Measurements from ENCODE around the gene ARMC7. TPM values are rescaled to one million over a fixed set of nuclear protein-coding genes. Genes with fewer than 3 reads are reported as not detected.

The ARMC7 gene
- total RNA-seq, 1 experiment from 2014 or later, result 48.7 TPM

DNA sequence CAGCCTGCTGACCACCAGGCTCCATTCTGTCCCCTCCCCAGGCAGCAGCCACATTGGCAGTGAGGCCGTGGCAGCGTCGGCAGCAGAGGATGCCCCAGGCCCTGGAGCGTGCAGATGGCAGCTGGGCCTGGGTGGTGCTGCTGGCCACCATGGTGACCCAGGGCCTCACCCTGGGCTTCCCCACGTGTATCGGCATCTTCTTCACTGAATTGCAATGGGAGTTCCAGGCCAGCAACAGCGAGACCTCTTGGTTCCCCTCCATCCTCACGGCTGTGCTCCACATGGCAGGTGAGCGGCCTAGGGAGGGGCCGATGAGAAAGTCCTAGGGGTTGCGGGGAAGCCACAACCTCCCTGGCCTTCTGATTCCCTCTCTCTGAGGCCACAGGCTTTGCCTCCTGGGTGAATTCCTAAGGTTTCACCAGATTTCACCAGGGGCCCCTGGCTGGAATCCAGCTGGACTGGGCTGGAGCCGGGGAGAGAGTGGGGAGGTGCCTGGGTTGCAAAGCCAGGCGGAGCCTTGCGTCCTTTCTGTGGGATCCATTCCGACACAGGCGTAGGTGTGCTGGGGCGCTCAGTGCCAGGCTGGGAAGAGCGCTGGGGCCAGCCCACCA, 16.1 kb upstream of the ARMC7 start:
- H3K4me1 ChIP-seq (ENCODE audit: control insufficient read depth, insufficient read depth, low read length), result peaks cover 60% of the 10 kb centered on the region
- TF ChIP-seq POLR2AphosphoS5 (IDR thresholded peaks at IDR 0.05; ENCODE audit: low read depth, low read length) (no peak), SIN3A (IDR thresholded peaks at IDR 0.05; ENCODE audit: borderline replicate concordance, insufficient read depth, low read depth, low read length) (no peak), TCF7L2 (IDR thresholded peaks at IDR 0.05; ENCODE audit: low read depth, low read length) (no peak)
- TF ChIP-seq, protein P1, sequence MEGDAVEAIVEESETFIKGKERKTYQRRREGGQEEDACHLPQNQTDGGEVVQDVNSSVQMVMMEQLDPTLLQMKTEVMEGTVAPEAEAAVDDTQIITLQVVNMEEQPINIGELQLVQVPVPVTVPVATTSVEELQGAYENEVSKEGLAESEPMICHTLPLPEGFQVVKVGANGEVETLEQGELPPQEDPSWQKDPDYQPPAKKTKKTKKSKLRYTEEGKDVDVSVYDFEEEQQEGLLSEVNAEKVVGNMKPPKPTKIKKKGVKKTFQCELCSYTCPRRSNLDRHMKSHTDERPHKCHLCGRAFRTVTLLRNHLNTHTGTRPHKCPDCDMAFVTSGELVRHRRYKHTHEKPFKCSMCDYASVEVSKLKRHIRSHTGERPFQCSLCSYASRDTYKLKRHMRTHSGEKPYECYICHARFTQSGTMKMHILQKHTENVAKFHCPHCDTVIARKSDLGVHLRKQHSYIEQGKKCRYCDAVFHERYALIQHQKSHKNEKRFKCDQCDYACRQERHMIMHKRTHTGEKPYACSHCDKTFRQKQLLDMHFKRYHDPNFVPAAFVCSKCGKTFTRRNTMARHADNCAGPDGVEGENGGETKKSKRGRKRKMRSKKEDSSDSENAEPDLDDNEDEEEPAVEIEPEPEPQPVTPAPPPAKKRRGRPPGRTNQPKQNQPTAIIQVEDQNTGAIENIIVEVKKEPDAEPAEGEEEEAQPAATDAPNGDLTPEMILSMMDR (IDR thresholded peaks at IDR 0.05), result no peak
- TF ChIP-seq, protein P2, sequence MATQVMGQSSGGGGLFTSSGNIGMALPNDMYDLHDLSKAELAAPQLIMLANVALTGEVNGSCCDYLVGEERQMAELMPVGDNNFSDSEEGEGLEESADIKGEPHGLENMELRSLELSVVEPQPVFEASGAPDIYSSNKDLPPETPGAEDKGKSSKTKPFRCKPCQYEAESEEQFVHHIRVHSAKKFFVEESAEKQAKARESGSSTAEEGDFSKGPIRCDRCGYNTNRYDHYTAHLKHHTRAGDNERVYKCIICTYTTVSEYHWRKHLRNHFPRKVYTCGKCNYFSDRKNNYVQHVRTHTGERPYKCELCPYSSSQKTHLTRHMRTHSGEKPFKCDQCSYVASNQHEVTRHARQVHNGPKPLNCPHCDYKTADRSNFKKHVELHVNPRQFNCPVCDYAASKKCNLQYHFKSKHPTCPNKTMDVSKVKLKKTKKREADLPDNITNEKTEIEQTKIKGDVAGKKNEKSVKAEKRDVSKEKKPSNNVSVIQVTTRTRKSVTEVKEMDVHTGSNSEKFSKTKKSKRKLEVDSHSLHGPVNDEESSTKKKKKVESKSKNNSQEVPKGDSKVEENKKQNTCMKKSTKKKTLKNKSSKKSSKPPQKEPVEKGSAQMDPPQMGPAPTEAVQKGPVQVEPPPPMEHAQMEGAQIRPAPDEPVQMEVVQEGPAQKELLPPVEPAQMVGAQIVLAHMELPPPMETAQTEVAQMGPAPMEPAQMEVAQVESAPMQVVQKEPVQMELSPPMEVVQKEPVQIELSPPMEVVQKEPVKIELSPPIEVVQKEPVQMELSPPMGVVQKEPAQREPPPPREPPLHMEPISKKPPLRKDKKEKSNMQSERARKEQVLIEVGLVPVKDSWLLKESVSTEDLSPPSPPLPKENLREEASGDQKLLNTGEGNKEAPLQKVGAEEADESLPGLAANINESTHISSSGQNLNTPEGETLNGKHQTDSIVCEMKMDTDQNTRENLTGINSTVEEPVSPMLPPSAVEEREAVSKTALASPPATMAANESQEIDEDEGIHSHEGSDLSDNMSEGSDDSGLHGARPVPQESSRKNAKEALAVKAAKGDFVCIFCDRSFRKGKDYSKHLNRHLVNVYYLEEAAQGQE (IDR thresholded peaks at IDR 0.05; ENCODE audit: insufficient read depth in 1 of 2, low read depth in 2 of 2, low read length in 1 of 2), result no peak
- ChIA-PET POLR2A (interaction anchor here (0.5 kb wide), 1 partner anchor 10 kb away, joined by 6 read pairs; no protein-coding TSS in a partner anchor), CTCF (interaction anchor here (0.5 kb wide), 2 partner anchors 10 to 109 kb away, joined by 5 to 9 read pairs; no protein-coding TSS in a partner anchor)
- intact Hi-C loops (cut with micrococcal nuclease; ENCODE audit: unreplicated experiment) (no loop called here), in situ Hi-C loops (cut with HindIII; ENCODE audit: low pct_unique_long_range_greater_than_20kb, low sequenced_read_pairs) (no loop called here)
- no peaks in the 10 kb centered on the region for H3K9me3 ChIP-seq (ENCODE audit: control insufficient read depth, insufficient read depth, low read depth, low read length)
- no TSS peak for BruUV-seq (replicated peaks)
- DNase-seq (ENCODE audit: low read depth, low spot score) (no peak), ATAC-seq (no peak)
- no peaks in the 10 kb centered on the region for H3K27me3 ChIP-seq (ENCODE audit: control insufficient read depth, insufficient read depth, low read length)
- H3K4me3 ChIP-seq (ENCODE audit: low read depth in 2 of 2, low read length in 2 of 2), result no peak overlapping the region
- no peaks in the 10 kb centered on the region for H3K36me3 ChIP-seq (ENCODE audit: control insufficient read depth, insufficient read depth, low read length)
- H3K27ac ChIP-seq (ENCODE audit: low read length), result peak overlapping the region; percentile 2

DNA sequence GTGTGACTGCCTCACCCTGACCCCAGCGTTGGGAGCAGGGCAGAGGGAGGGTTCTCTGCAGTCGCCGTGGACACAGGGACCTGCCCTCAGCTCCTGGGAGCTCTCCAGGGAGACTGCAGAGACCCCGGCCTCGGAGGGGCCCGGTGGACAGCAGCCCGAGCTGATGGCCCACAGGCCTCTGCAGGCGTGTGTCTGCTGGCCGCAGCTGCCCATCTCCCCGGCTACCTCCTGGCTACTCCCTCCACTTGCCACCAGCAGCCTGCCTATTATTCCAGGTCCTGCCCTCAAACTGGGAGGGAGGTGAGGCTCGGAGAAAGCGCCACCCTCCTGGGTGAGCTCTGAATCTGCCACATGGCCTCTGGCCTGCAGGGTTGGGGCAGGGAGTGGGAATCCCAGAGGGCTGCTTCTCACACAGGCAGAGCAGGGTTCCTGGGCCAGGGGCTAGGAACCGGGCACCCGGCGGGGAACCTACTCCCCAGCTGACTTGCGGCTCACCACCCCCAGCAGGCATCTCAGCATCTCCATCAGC, 14.8 kb upstream of the ARMC7 start:
- Histone ChIP-seq H3K27me3 (ENCODE audit: control insufficient read depth, insufficient read depth, low read length) (no peaks in the 10 kb centered on the region), H3K4me1 (ENCODE audit: control insufficient read depth, insufficient read depth, low read length) (peaks cover 47% of the 10 kb centered on the region), H3K4me3 (ENCODE audit: low read depth in 2 of 2, low read length in 2 of 2) (no peak overlapping the region), H3K27ac (ENCODE audit: low read length) (peak overlapping the region; percentile 8; the same call in 1 of the 2 replicates), H3K9me3 (ENCODE audit: control insufficient read depth, insufficient read depth, low read depth, low read length) (no peaks in the 10 kb centered on the region), H3K36me3 (ENCODE audit: control insufficient read depth, insufficient read depth, low read length) (no peaks in the 10 kb centered on the region)
- ATAC-seq (0 out of 2 replicates have a peak, but pooled peaks have one; percentile 10), DNase-seq (ENCODE audit: low read depth, low spot score) (no peak)
- POLR2A ChIA-PET, result no interaction called here
- intact Hi-C loops (cut with micrococcal nuclease; ENCODE audit: unreplicated experiment) (no loop called here), in situ Hi-C loops (cut with HindIII; ENCODE audit: low pct_unique_long_range_greater_than_20kb, low sequenced_read_pairs) (no loop called here)
- TF ChIP-seq, protein P2 (IDR thresholded peaks at IDR 0.05; ENCODE audit: insufficient read depth in 1 of 2, low read depth in 2 of 2, low read length in 1 of 2), result no peak
- TF ChIP-seq SIN3A (IDR thresholded peaks at IDR 0.05; ENCODE audit: borderline replicate concordance, insufficient read depth, low read depth, low read length) (no peak), POLR2AphosphoS5 (IDR thresholded peaks at IDR 0.05; ENCODE audit: low read depth, low read length) (no peak), TCF7L2 (IDR thresholded peaks at IDR 0.05; ENCODE audit: low read depth, low read length) (no peak)
- TF ChIP-seq, protein P1 (IDR thresholded peaks at IDR 0.05), result no peak
- CTCF ChIA-PET, result no interaction called here
- BruUV-seq (replicated peaks), result no TSS peak
